HCT116 (cell line): ENCODE results near the gene CFDP1. TPM values are rescaled to one million over a fixed set of nuclear protein-coding genes. Genes with fewer than 3 reads are reported as not detected.

Experiments used
- ATAC-seq: fragments of 200-7000 bp; cut with Tn5 transposase; 2 replicates; pipeline ENCODE4 v1.9.1; 2020; ENCODE audit warnings: mild to moderate bottlenecking, moderate library complexity
- BruUV-seq: library from RNA; stranded (reverse); fragments of 400-500 nt; replicated peaks from 2 replicates; lab custom pipeline; 2021; lab: Mats Ljungman, UMichigan
- CTCF ChIA-PET: fragments of 300-600 bp; sonication (Branson Sonifier 250); formaldehyde crosslinking; loops from one replicate; lab custom pipeline; 2021; ENCODE audit warnings: antibody characterized with exemption; lab: Charles Lee
- POLR2A ChIA-PET: fragments of 300-600, 350-600 bp; sonication (Branson Sonifier 250); formaldehyde crosslinking; loops from one replicate; lab custom pipeline; 2021; ENCODE audit warnings: antibody characterized with exemption; lab: Charles Lee
- RAD21 ChIA-PET, 2 experiments: fragments of 300-600 bp; sonication (Branson Sonifier 250); formaldehyde crosslinking; loops; one replicate each; lab custom pipeline; 2023; ENCODE audit warnings: low total read pairs in 2 of 2; ENCODE audit not compliant: uncharacterized antibody in 2 of 2, unreplicated experiment in 2 of 2, low non-redundant PET in 1 of 2; lab: Charles Lee
- DNase-seq: peaks from one replicate; pipeline ENCODE4 v3.0.0-alpha.2; 2010; ENCODE audit warnings: low read depth, low spot score
- H2AFZ ChIP-seq: fragments of 200-600 bp; shearing (Covaris generic), sonication (generic); 2 replicates; pipeline ENCODE4 v1.6.1; 2017; ENCODE audit warnings: low read depth, mixed run types, mixed read lengths, antibody characterized with exemption, low read length; ENCODE audit not compliant: poor library complexity, severe bottlenecking
- H3K27ac ChIP-seq: 2 replicates; pipeline ENCODE4 v1.5.1; 2012; ENCODE audit warnings: low read depth, low read length
- H3K27me3 ChIP-seq: fragments of 200-600 bp; sonication (generic); 2 replicates; pipeline ENCODE4 v1.6.1; 2016; ENCODE audit warnings: mixed run types, low read length, mixed read lengths; ENCODE audit not compliant: insufficient read depth
- H3K36me3 ChIP-seq, 2 experiments: fragments of 200-500 bp in 1 of 2; fragments of 200-600 bp in 1 of 2; sonication (Bioruptor generic) in 1 of 2; sonication (generic) in 1 of 2; 2 replicates each; pipeline versions ENCODE4 v1.5.1 to v1.6.1; 2014 to 2016; ENCODE audit warnings: low read length in 2 of 2, inconsistent platforms in 1 of 2, mixed read lengths in 1 of 2, mixed run types in 1 of 2; ENCODE audit not compliant: insufficient read depth in 2 of 2, control insufficient read depth in 1 of 2
- H3K4me1 ChIP-seq, 2 experiments: fragments of 200-600 bp in 1 of 2; sonication (generic) in 1 of 2; 2 replicates each; pipeline versions ENCODE4 v1.5.1 to v1.6.1; 2012 to 2017; ENCODE audit warnings: low read length in 2 of 2, inconsistent platforms in 1 of 2, mild to moderate bottlenecking in 1 of 2, mixed read lengths in 1 of 2, mixed run types in 1 of 2, moderate library complexity in 1 of 2; ENCODE audit not compliant: insufficient read depth in 2 of 2, control insufficient read depth in 1 of 2
- H3K4me2 ChIP-seq: fragments of 200-600 bp; sonication (generic); 2 replicates; pipeline ENCODE4 v1.6.1; 2017; ENCODE audit warnings: mixed run types, low read length, mixed read lengths
- H3K4me3 ChIP-seq, 2 experiments: fragments of 200-600 bp in 1 of 2; sonication (generic) in 1 of 2; replicated peaks in 1 of 2; 2 replicates each; pipeline ENCODE4 v1.5.1; 2011 to 2016; ENCODE audit warnings: low read length in 2 of 2, control low read depth in 1 of 2, low read depth in 1 of 2, mild to moderate bottlenecking in 1 of 2, mixed read lengths in 1 of 2, mixed run types in 1 of 2
- H3K79me2 ChIP-seq: fragments of 200-600 bp; sonication (generic); 2 replicates; pipeline ENCODE4 v1.6.1; 2017; ENCODE audit warnings: mild to moderate bottlenecking, mixed run types, low read length, moderate library complexity, mixed read lengths; ENCODE audit not compliant: insufficient read depth
- H3K9ac ChIP-seq: fragments of 200-600 bp; sonication (generic); 2 replicates; pipeline ENCODE4 v1.6.1; 2016; ENCODE audit warnings: low read length, mixed read lengths
- H3K9me2 ChIP-seq: fragments of 200-600 bp; sonication (generic), shearing (Covaris generic); 2 replicates; pipeline ENCODE4 v1.6.1; 2017; ENCODE audit warnings: mixed run types, mild to moderate bottlenecking, moderate library complexity; ENCODE audit not compliant: insufficient read depth
- H3K9me3 ChIP-seq, 2 experiments: fragments of 200-500 bp in 1 of 2; fragments of 200-600 bp in 1 of 2; sonication (Bioruptor generic) in 1 of 2; sonication (generic) in 1 of 2; 2 replicates each; pipeline ENCODE4 v1.6.1; 2014 to 2017; ENCODE audit warnings: low read length in 2 of 2, mixed read lengths in 2 of 2, inconsistent platforms in 1 of 2, low read depth in 1 of 2, mild to moderate bottlenecking in 1 of 2, mixed run types in 1 of 2, moderate library complexity in 1 of 2; ENCODE audit not compliant: control insufficient read depth in 1 of 2, insufficient read depth in 1 of 2
- H4K20me1 ChIP-seq: fragments of 200-600 bp; sonication (generic), shearing (Covaris generic); 2 replicates; pipeline ENCODE4 v1.6.1; 2017; ENCODE audit warnings: mixed run types, mild to moderate bottlenecking, moderate library complexity; ENCODE audit not compliant: insufficient read depth
- CBX3 ChIP-seq: IDR thresholded peaks from 2 replicates; pipeline ENCODE4 v1.6.1; 2012; ENCODE audit warnings: low read depth
- FOSL1 ChIP-seq: IDR thresholded peaks from 2 replicates; pipeline ENCODE4 v1.6.1; 2012; ENCODE audit warnings: low read depth
- JUND ChIP-seq: IDR thresholded peaks from 2 replicates; pipeline ENCODE4 v1.6.1; 2012
- POLR2A ChIP-seq: IDR thresholded peaks from 2 replicates; pipeline ENCODE4 v1.7.0; 2011; ENCODE audit warnings: borderline replicate concordance; ENCODE audit not compliant: insufficient read depth, insufficient read length; ENCODE audit errors: extremely low read depth
- POLR2AphosphoS5 ChIP-seq: IDR thresholded peaks from 2 replicates; pipeline ENCODE4 v1.6.1; 2011; ENCODE audit warnings: mild to moderate bottlenecking, low read depth, low read length, moderate library complexity
- SP1 ChIP-seq: IDR thresholded peaks from 2 replicates; pipeline ENCODE4 v1.6.1; 2012; ENCODE audit warnings: low read depth
- TCF7L2 ChIP-seq: IDR thresholded peaks from 2 replicates; pipeline ENCODE4 v1.7.0; 2011; ENCODE audit warnings: borderline replicate concordance, inconsistent platforms; ENCODE audit not compliant: insufficient read depth, insufficient read length; ENCODE audit errors: extremely low read depth
- ZNF274 ChIP-seq: fragments of 200-500 bp; sonication (Bioruptor generic); IDR thresholded peaks from 2 replicates; pipeline ENCODE4 v1.6.1; 2014; ENCODE audit warnings: mild to moderate bottlenecking, low read depth, low read length, inconsistent platforms
- intact Hi-C: fragments of 100-400 bp; cut with micrococcal nuclease; formaldehyde crosslinking; loops from 2 replicates; pipeline ENCODE4 v1.10.0; 2022
- total RNA-seq: library from RNA; stranded (reverse); gene quantifications from one replicate; pipeline ENCODE4 v1.2.1, GENCODE V29; 2021; ENCODE audit not compliant: unreplicated experiment
- TF ChIP-seq, protein P1 (sequence below): IDR thresholded peaks from 2 replicates; pipeline ENCODE4 v1.6.1; 2012
- TF ChIP-seq, protein P2 (sequence below): IDR thresholded peaks from 2 replicates; pipeline ENCODE4 v1.6.1; 2012

Gene CFDP1
- total RNA-seq, 1 experiment from 2014 or later = 45.3 TPM

DNA sequence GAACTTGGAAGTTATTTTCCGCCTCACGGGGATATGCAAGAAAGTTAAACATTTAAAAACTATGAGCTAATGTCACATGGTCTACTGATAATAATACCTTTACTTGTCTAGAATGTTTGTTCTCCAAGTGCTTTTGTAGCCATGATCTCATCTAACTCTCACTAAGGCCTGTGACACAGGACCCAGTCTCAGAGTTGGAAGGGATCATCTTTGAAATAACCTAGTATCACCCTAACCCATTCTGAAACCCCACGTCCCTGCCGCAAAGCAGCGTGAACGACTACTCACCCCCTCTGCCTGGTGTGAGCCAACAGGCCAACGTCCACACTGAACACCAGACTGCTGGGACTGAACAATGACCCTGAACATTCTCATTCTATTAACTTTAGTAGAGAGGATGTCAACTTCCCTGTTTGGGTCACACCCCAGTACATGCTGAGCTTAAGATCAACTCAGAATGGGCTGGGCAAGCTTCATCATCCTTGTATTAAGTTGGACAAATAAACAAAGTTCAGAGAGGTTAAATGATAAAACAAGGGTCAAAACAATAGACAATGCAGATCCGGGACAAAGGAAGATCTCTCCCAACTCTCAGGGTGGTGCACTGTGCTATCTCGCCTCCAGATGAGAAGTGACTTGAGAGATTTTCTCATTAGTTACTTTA is 127.1 kb downstream of the CFDP1 start:
- Histone ChIP-seq H3K9me2 (no peaks in the 10 kb centered on the region), H3K4me1 (peaks cover 43 to 66% of the 10 kb centered on the region in 2 experiments), H3K27ac (peak overlapping the region; percentile 100), H3K4me3 (peak overlapping the region in 1 of 2 experiments; percentile 41; a peak in 3 of 4 replicates), H3K79me2 (no peaks in the 10 kb centered on the region), H4K20me1 (no peaks in the 10 kb centered on the region), H3K36me3 (peaks cover under 1 to 11% of the 10 kb centered on the region in 2 experiments; a peak in 2 of 4 replicates), H3K4me2 (peak overlapping the region; percentile 68), H3K9ac (peak overlapping the region; percentile 62), H3K9me3 (no peaks in the 10 kb centered on the region), H2AFZ (no peak overlapping the region), H3K27me3 (no peaks in the 10 kb centered on the region)
- DNase-seq (peak; percentile 49), ATAC-seq (peak; percentile 24)
- ChIA-PET RAD21 (interaction anchor here in 1 of 2 experiments (1.2 kb wide), 2 partner anchors 60 to 107 kb away, joined by 5 read pairs; no protein-coding TSS in a partner anchor), CTCF (interaction anchor here (1.9 kb wide), 2 partner anchors 79 to 107 kb away, joined by 6 to 8 read pairs; no protein-coding TSS in a partner anchor), POLR2A (interaction anchor here (0.9 to 2.2 kb wide), 7 partner anchors 14 to 79 kb away, joined by 3 to 11 read pairs (median 5); no protein-coding TSS in a partner anchor)
- TF ChIP-seq FOSL1 = peak; percentile 39
- TF ChIP-seq CBX3 = no peak
- TF ChIP-seq, protein P1, sequence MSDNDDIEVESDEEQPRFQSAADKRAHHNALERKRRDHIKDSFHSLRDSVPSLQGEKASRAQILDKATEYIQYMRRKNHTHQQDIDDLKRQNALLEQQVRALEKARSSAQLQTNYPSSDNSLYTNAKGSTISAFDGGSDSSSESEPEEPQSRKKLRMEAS = no peak; the same call in 1 of the 2 replicates
- TF ChIP-seq, protein P2, sequence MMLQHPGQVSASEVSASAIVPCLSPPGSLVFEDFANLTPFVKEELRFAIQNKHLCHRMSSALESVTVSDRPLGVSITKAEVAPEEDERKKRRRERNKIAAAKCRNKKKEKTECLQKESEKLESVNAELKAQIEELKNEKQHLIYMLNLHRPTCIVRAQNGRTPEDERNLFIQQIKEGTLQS = no peak
- peak; percentile 47; the same call in 1 of the 2 replicates for TF ChIP-seq JUND
- TF ChIP-seq POLR2AphosphoS5 = no peak; the same call in 1 of the 2 replicates
- no peak for TF ChIP-seq TCF7L2
- no peak for TF ChIP-seq POLR2A
- peak; percentile 51; the same call in 1 of the 2 replicates for TF ChIP-seq SP1
- TF ChIP-seq ZNF274 = no peak
- intact Hi-C loops = no loop called here
- TSS peak; percentile 59 for BruUV-seq
